Measurements from ENCODE around the gene DDO.
"Not testable (repeated sequence)": the region's sequence is repeated elsewhere in the genome, so short reads cannot be mapped to it uniquely, and the experiment has no call there.

DDO gene, protein sequence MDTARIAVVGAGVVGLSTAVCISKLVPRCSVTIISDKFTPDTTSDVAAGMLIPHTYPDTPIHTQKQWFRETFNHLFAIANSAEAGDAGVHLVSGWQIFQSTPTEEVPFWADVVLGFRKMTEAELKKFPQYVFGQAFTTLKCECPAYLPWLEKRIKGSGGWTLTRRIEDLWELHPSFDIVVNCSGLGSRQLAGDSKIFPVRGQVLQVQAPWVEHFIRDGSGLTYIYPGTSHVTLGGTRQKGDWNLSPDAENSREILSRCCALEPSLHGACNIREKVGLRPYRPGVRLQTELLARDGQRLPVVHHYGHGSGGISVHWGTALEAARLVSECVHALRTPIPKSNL

DNA sequence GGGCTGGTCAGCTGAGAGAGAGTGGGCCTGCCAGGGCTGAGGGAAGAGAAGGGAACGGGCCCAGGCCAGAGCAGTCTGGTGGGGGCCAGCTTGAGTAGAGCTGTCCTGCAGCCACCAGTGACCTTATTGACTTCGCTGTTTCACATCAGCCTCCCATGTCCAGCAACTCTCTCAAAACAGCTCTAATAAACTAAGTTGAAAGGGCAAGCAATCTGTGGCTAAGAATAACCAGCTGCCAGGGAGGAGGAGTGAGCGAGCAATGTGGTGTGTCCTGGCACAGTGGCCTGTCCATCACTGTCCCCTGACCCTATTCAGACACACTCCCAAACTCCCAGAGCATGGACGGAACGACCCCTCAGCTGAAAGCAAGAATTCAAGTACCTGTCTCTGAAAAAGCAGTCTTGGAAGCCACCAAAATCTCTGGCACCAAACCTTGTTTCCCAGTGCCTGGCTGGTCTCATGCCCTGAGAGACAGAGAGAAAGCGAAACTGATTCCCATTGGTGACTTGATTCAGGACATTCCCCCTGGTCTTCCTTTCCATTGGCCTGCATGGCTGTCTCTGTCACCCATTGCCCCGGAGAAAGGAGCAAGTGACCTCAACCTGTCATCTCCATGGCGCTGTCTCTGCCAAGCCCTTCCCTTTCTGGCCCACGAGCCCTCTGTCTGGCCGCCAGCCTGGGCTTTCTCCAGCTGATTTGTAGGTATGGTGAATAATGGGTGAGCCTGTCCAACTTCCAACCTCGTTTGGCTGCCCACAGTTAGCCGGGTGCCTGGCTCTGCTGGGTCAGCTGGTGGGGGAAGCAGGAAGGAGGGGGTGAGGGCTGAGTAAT, at the start of gene DDO:
DDO (minus strand) TSS at position 490 of the 831 bp plus-strand sequence. CDS start 2,113 bp downstream, outside the sequence.
- no peak for DNase-seq (ENCODE audit: low read depth)

DNA sequence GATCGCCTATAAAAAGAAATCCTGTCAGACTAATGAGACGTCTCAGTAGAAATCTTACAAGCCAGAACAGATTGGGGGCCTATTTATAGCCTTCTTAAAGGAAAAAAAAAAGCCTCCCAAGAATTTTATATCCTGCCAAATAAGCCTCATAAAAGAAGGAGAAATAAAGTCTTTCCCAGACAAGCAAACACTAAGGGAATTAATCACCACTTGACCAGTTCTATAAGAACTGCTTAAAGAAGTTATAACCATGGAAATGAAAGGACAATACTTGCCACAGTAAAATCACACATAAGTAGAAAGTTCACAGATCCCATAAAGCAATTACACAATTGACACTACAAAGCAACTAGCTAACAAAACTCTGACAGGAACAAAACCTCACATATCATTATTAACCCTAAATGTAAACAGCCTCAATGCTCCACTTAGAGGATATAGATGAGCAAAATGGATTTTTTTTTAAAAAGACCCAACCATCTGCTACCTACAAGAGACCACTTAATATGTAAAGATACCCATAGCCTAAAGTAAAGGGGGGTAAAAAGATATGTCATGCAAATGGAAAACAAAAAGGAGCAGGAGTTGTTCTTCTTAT, 47.6 kb upstream of the DDO start:
- DNase-seq (ENCODE audit: low read depth), result no peak

DNA sequence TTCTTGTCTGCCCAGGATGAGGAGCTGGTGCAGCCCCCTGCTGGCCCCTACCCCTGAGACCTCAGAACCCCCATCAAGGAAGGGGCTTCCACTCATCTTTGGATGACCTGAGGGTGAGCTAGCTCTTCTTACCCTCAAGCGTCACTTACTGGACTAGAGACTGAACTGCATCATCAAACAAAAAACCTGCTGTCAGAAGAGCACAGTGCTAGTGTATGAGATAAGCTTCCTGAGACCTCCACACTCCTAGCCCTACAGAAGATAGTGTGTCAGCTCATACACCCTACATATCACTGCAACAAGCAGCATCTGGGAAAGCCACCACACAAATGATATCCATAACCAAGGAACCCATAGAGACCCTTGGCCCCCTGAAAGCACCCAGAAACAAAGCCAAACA, 46.0 kb upstream of the DDO start:
- DNase-seq (ENCODE audit: low read depth), result no peak

DNA sequence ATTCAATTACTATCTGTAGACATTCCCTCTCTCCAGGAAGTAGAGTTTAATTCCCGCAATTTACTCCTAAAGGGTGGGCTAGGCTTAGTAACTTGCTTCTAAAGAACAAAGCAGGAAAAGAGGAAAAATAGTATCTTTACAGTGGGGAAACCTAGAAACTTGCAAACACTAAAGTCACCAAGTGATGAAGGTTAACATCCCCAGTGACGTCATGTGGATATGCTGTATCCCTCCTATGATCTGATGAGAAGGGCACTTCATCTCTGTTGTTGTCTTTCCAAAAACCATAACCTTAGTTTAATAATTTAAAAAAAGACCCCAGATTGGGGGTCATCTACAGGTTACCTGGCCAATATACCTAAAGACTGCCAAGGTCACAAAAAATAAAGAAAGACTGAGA, 43.8 kb upstream of the DDO start:
- DNase-seq (ENCODE audit: low read depth), result no peak

DNA sequence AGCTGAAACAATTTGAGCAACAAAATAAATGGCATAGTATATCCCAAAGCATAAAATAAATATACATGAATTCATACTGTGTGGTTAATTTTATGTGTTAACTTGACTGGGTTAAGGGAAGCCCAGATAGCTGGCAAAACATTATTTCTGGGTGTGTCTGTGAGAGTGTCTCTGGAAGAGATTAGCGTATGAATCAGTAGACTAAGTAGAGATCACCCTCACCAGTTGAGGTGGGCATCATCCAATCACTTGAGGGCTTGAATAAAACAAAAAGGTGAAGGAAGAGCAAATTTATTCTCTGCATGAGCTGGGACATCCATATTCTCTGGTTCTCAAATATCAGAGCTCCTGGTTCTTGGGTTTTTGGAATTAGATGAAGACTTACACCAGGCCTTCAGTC, 43.1 kb upstream of the DDO start:
- no peak for DNase-seq (ENCODE audit: low read depth)

DNA sequence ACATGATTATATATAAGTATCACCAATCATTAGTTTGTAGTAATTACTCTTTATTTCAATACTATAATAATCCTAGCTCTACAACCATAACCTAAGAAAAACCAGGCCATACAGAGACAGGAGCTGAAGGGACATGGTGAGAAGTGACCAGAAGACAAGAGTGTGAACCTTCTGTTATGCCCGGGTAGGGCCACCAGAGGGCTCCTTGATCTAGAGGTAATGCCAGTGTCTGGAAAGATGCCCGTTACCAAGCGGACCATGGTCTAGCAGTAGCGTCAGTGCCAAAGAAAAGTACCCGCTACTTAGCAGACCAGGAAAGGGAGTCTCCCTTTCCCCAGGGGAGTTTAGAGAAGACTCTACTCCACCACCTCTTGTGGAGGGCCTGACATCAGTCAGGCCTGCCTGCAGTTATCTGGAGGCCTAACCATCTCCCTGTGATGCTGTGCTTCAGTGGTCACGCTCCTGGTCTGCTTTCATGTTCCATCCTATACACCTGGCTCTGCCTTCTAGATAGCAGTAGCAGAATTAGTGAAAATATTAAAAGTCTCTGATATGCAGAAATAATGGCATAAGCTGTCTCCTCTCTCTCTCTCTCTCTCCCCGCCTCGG, 42.3 kb upstream of the DDO start:
- not testable (repeated sequence) for DNase-seq (ENCODE audit: low read depth)

DNA sequence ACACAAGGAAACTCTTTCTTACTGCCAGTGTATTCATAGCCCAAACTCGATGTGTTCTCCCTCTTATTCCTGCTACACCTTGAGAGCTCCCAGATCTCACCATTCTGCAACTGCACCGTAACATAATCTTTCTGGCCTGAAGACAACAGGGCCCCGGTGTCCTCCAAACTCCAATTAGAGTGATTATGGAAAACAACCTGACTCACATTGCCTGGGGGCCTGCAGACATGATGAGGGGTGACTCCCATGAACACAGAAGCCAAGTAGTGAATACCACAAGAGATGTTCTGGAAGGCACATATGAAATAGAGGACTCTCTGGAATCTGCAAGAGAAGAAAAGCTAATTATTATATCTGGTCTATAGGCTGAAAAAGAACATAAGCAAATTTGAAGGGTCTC, 41.3 kb upstream of the DDO start:
- DNase-seq (ENCODE audit: low read depth), result no peak

DNA sequence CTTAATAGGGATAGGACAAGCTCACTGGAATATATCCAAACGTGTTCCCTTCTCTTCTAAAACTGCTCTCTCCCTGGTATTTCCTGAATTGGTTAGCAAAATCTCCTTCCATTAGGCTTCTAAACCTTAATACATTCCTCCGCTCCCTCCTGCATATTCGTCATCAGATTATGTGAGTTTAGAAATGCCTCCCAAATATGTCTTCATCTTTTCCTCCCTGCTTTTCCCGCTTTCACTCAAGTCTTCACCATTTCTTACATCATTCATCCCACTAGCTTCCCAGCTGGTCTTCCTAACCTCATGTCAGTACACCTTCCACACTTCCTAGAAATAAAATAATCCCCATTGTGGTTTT, 34.1 kb upstream of the DDO start:
- no peak for DNase-seq (ENCODE audit: low read depth)

DNA sequence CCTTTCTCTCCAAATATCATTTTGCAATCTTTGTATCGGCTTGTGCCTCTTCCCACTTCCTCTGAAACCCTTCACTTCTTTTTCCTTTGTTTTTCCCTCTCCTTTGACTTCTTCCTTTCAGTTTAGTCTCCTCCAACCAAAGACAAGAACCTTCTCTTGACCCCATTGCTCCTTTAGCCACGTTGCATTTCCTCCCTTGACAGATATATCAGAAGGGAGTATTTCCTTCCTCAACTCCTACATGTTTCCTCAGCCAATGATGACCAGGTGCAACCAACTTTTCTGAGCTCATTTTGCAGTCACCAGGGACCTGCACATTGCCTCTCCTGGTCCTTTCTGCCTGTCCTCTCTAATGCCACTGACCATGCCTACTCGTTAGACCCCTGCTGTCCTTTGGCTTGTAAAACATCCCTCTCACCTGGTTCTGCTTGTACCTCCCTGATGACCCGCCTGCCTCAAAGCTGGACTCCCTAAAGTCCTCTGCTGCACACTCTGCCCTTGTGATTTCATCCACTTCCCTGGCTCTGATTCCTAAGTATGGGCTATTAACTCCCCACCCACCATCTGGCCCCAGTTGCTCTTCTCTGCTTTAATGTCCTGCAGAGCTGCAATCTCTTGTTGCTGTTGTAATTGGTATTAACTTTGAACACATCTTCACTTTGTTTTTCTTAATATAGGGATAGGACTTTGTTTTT, 33.6 kb upstream of the DDO start:
- no peak for DNase-seq (ENCODE audit: low read depth)

DNA sequence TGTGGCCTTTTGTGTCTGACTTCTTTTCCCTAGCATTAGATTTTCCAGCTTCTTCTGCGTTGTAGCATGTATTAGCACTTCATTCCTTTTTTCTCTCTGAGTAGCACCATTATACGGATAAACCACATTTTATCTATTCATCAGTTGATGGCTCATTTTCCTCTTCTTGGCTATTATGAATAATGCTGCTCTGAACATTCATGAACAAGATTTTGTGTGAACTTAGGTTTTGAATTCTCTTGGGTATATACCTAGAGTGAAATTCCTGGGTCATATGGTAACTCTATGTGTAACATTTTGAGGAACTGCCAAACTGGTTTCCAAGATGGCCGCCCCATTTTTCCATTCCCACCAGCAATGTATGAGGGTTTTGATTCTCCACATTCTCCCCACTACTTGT, 32.4 kb upstream of the DDO start:
- DNase-seq (ENCODE audit: low read depth), result no peak

DNA sequence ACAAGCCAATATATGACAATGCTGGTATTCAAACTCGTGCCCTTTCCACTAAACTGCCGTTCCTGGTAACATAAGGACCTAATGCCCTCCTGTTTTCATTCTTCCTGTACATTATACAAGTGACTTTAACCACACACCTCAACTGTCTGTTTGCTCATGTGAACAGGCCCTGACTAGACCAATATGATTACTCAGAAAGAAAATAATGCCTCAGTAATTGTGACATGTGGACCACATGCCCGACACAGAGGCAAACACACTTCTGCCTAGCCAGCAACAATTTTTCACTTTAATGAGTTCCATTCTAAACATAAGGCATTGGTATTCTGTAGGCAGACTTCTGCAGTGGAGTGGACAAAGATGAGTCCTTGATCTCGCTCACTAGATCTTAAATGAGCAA, 31.0 kb upstream of the DDO start:
- DNase-seq (ENCODE audit: low read depth), result no peak

DNA sequence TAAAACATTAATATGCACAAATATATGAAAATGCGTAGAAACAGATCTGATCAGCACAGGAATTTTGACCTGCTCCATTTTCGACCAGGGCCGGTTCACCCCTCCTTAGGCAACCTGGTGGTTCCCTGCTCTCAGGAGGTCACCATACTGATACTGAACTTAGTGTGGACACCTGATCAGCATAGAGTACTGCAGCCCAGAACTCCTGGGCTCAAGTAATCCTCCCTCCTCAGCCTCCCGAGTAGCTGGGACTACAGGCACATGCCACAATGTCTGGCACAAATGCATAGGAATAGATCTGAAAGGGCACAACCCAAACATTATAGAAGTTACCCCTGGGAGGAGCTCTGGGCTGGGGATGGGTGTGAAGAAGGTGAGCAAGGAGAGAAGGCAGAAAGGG, 24.7 kb upstream of the DDO start:
- DNase-seq (ENCODE audit: low read depth), result no peak

DNA sequence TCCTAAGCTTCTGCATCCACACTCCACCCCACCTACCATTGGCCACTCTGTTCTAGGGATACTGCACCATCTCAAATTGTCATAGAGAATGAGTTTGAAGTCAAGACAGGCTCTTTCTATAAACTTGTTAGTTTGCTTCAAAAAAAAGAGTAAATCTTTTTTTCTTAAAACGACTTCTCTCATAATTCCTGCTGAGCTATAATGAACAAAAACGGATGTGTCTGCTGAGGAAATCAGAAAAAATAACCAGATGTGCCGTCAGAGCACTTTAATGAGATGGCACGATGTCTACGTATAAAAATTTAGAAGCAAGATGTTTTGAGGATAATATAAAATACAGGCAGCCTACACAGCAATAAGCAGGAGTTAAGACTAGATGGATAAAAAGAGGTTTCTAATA, 24.0 kb upstream of the DDO start:
- DNase-seq (ENCODE audit: low read depth), result no peak

DNA sequence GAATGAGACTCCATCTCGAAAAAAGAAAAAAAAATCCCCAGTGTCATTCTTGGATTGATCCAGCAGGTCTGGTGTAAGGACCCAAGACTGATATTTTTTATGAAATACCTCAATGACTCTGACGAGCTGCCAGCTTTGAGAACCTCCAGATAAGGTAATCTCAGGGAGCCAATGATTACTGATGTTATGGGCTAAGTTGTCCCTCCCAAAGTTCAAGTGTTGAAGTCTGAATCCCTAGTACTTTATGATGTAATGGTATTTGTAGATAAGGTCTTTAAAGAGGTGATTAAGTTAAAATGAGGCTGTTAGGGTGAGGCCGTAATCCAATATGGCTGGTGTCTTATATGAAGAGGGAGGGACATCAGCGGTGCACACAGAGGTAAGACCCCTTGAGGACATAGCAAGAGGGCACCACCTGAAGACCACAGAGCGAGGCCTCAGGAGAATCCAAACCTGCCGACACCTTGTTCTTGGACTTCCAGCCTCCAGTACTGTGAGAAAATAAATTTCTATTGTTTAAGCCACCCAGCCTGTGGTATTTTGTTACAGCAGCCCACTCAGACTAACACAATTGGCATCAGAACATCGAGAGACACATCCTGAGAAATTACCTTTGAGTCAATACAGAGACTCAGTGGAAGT, 19.7 kb upstream of the DDO start:
- DNase-seq (ENCODE audit: low read depth), result no peak

DNA sequence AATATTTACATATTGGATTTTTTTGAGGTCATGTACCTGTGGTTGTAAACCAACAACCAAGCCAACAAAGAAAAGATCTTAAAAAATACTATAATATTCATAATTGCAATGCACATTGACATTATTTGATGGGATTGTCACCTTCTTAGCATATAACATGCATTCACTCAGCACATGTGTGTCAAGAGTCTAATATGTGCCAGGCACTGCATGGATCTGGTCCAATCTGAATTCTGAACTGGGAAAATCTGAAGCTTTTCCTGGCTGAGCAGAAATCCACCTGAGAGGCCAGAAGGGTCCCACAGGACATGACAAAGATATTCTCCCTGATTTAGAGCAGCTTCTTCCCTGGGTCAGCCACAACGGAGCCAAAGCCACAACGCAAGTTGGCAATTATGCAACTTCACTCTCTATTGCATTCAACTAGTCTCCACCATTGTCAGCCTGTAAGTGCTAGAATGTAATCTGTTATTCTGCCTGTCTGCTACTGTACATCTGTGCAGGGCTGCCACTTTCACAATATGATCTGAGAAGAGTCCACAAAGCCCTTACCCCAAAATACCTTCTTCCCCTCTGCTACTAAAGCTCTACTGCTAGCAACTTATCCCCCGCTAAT, 17.0 kb upstream of the DDO start:
- no peak for DNase-seq (ENCODE audit: low read depth)

DNA sequence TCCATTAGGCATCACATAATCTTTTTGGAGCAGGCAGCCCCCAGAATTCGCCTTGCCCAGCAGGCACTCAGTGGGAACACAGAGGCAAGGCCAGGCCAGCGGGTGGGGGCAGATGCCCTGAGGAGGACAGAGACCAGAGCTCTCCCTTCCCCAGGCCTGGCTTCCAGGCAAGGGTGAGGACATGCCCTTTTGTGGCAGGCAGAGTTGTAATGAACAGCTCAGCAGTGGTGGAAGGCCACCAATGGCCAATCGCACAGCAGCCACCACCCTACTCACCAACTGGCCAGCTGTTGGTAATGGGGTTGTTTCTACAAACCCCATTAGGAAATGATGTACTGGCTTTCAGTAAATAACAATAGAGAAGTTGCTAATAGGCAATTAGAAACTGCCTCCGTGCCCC, 15.4 kb upstream of the DDO start:
- DNase-seq (ENCODE audit: low read depth), result no peak

DNA sequence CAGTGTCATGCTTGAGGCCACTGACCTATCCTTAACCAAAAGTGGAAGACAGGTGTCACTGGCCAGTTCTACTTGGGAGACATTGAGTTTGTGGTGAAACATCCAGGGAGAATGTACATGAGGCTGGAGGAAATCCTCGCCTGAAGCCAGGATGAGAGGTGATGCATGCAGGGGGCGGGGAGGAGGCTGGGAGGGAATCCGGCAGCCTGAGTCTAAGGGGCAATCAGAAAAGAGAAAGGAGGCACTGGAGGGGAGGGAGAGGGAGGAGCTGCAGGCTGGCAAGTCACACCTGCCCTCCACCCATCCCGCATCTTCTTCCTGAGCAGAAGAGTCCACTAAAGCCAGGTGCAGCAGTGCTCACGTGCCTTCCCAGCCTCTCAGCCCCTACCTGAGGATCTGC, 14.9 kb upstream of the DDO start:
- no peak for DNase-seq (ENCODE audit: low read depth)

DNA sequence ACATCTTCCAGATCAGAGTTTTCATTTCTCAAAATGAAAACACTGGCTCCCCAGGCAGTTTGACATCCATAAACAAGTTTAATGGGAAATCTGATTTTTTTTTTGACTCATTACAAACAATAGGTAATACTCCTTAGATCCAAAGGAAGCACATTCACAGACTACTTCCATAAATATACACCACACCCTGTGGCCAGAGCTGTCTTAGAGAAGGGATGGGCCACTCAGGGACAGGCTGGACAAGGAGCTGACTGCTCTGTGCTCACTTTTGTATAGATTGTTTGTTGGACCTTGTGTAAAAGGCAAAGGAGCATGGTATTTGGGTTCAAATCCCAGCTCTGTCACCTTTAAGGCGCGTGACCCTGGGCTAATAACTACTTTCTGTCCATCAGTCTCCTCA, 12.8 kb upstream of the DDO start:
- DNase-seq (ENCODE audit: low read depth), result no peak

DNA sequence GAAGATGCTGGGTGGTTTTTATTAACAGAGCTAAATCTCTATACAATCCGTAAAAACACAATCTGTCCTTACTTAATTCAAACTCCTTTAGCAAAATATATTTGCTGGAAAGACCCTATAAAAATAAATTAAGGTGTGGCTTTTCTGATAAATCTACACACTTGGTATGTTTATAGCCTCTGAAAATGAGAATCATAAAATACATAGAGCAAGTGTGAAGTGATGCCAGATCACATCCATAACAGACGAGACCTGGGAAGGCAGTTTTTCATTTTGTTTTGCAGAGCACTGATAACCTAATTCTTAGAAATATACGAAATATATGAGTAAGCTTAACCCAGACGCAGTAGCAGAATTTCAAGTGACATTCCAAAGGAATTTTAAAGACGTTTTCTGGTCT, 10.4 kb upstream of the DDO start:
- DNase-seq (ENCODE audit: low read depth), result no peak

DNA sequence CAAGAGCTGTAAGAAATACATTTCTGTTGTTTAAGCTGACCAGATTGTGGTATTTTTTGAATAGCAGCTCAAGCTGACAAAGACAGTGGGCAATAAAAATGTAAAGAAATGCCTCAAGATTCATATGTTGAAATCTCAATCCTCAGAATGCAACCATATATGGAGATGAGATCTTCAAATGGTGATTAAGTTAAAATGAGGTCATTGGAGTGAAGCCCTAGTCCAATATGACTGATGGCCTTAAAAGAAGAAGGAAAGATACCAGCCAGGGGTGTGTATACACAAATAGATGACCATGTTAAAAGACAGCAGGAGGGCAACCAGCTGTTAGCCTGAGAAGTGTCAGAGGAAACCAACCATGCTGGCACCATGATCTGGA, 7.1 kb upstream of the DDO start:
- DNase-seq (ENCODE audit: low read depth), result no peak

DNA sequence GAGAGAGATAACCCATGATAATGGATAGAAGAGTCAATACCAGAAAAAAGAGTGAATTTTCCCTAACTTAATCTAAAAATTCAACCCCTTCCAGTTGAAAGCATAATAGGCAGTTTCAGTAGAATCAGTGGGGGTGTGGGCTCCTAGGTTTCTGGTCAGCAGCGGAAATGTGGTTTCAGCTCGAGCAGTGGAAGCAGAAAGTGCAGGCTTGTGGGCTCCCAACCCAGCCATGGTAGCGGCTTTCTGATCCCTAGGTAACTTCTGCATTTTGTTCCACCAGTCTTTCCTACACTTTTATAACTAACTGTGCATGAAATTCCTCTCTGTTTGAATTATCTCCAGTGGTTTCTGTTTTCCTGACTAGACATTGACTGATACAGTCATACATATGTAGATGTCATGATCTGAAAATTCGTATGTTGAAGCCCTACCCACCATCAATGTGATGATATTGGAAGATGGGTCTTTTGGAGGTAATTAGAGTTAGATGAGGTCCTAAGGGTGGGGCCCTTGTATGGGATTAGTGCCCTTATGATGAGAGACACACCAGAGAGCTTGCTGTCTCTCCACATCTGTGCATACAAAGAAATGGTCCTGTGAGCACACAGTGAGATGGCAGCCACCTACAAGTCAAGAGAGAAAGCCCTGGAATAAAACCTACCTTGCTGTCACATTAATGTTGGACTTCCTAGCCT, 6.5 kb upstream of the DDO start:
- DNase-seq (ENCODE audit: low read depth), result no peak
